ENCODE results near the gene PKP4. TPM values are rescaled to one million over a fixed set of nuclear protein-coding genes. Genes with fewer than 3 reads are reported as not detected.

Gene PKP4
- total and polyA plus RNA-seq, 2 of the 8 experiments (the other 6 are each of a cell fraction or from before 2014, with no cell fraction given): 48.2 to 88.0 TPM

DNA sequence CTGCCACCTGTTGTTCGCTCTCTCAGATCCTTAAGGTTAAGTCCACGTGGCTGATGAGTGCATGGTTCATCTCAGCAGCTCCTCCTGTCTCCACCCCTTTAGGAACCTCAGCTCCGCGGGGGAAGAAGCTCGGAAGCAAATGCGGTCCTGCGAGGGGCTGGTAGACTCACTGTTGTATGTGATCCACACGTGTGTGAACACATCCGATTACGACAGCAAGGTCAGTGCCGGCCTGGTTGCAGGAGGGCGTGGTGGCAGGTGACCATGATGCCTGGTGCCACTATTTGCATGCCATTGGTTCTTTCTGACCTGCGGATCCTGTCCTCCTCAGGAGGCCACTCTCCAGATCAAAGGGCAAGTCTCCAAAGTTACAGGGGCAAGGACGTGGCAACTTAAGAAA is 204.5 kb downstream of the PKP4 start:
- no peak overlapping the region for H3K14ac ChIP-seq (ENCODE audit: insufficient read length)
- H2BK12ac ChIP-seq (ENCODE audit: low read depth, low read length): no peak overlapping the region
- no peaks in the 10 kb centered on the region for H3K27me3 ChIP-seq (replicated peaks in 1 of 4; ENCODE audit: control insufficient read depth in 3 of 4, extremely low read depth in 1 of 4, insufficient read depth in 3 of 4, low read length in 3 of 4)
- peaks cover 2 to 4% of the 10 kb centered on the region in 2 experiments for H4K20me1 ChIP-seq (replicated peaks in 1 of 2; ENCODE audit: control insufficient read depth in 1 of 2, insufficient read depth in 2 of 2, low read length in 2 of 2)
- H4K5ac ChIP-seq (ENCODE audit: insufficient read length, low read depth, low read length): no peak overlapping the region
- no peaks in the 10 kb centered on the region for H3K4me1 ChIP-seq (replicated peaks in 1 of 4; ENCODE audit: control insufficient read depth in 3 of 4, insufficient read depth in 4 of 4, low read length in 3 of 4)
- H4K8ac ChIP-seq (ENCODE audit: extremely low read depth, insufficient read depth, low read length): no peak overlapping the region
- H2AK5ac ChIP-seq (ENCODE audit: low read depth, low read length): no peak overlapping the region
- no peaks in the 10 kb centered on the region for H3K79me2 ChIP-seq (ENCODE audit: control insufficient read depth in 1 of 2, insufficient read depth in 2 of 2, low read length in 2 of 2)
- no peak overlapping the region for H3K23ac ChIP-seq (ENCODE audit: insufficient read length)
- H2BK20ac ChIP-seq (ENCODE audit: low read length): no peak overlapping the region
- no peaks in the 10 kb centered on the region for H3K9me3 ChIP-seq (ENCODE audit: insufficient read depth in 2 of 2, low read depth in 1 of 2, low read length in 1 of 2)
- CTCF ChIA-PET (ENCODE audit: partially characterized antibody): interaction anchor here (0.6 to 2.2 kb wide), 3 partner anchors 64 to 88 kb away, joined by 3 to 5 read pairs (median 5); no protein-coding TSS in a partner anchor
- TF ChIP-seq RAD21 (IDR thresholded peaks at IDR 0.05 in 1 of 2, conservative IDR thresholded peaks at IDR 0.05 in 1 of 2; ENCODE audit: low read depth in 2 of 2, low read length in 2 of 2) (no peak), TBP (IDR thresholded peaks at IDR 0.05; ENCODE audit: low read depth, low read length) (no peak), YY1 (IDR thresholded peaks at IDR 0.05; ENCODE audit: low read depth, low read length) (no peak), JUND (IDR thresholded peaks at IDR 0.05; ENCODE audit: low read length) (no peak), KDM1A (IDR thresholded peaks at IDR 0.05; ENCODE audit: borderline replicate concordance, low read length) (no peak), CBX8 (IDR thresholded peaks at IDR 0.05; ENCODE audit: borderline replicate concordance, low read depth, low read length) (no peak), ASH2L (IDR thresholded peaks at IDR 0.05; ENCODE audit: low read length) (no peak), HDAC6 (IDR thresholded peaks at IDR 0.05; ENCODE audit: low read depth, low read length) (no peak), RXRA (IDR thresholded peaks at IDR 0.05; ENCODE audit: insufficient read depth, low read depth, low read length) (no peak), BRCA1 (IDR thresholded peaks at IDR 0.05; ENCODE audit: low read depth, low read length) (no peak), CBX5 (IDR thresholded peaks at IDR 0.05; ENCODE audit: low read depth, low read length) (no peak)
- TF ChIP-seq, protein P1, sequence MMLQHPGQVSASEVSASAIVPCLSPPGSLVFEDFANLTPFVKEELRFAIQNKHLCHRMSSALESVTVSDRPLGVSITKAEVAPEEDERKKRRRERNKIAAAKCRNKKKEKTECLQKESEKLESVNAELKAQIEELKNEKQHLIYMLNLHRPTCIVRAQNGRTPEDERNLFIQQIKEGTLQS (IDR thresholded peaks at IDR 0.05; ENCODE audit: insufficient read depth, low read depth, low read length): no peak
- H3K4me2 ChIP-seq (ENCODE audit: insufficient read depth in 1 of 2, low read depth in 2 of 2, low read length in 2 of 2): no peak overlapping the region
- POLR2A ChIA-PET (ENCODE audit: partially characterized antibody): no interaction called here
- FAIRE-seq (no peak), DNase-seq (ENCODE audit: low read depth in 1 of 2, low spot score in 2 of 2) (no peak)
- no peak overlapping the region for H3K4me3 ChIP-seq (ENCODE audit: extremely low read depth in 1 of 4, insufficient read depth in 2 of 4, low read depth in 3 of 4, low read length in 4 of 4)
- no peak overlapping the region for H2BK15ac ChIP-seq (ENCODE audit: low read length)
- 89% methylated on average over 14 of the region's 14 CpGs; no CpG with 5 or more reads in 1 of the 2 experiments for WGBS, 2 experiments (ENCODE audit: extremely low coverage in 1 of 2, insufficient coverage in 1 of 2, insufficient read length in 1 of 2, insufficient replicate concordance in 2 of 2, low coverage in 1 of 2, low lambda C conversion rate in 2 of 2, missing lambda C conversion rate in 1 of 2)
- H3K18ac ChIP-seq (ENCODE audit: extremely low read depth, low read length): no peak overlapping the region
- peaks cover 2 to 44% (median 14%) of the 10 kb centered on the region in 4 experiments; a peak in 6 of 8 replicates for H3K36me3 ChIP-seq (ENCODE audit: control insufficient read depth in 2 of 4, insufficient read depth in 4 of 4, low read length in 3 of 4)
- no peak overlapping the region for H3K56ac ChIP-seq (replicated peaks; ENCODE audit: insufficient read length, low read depth, low read length)
- H3K27ac ChIP-seq (ENCODE audit: low read depth, low read length): no peak overlapping the region
- H2AFZ ChIP-seq (ENCODE audit: low read length): no peak overlapping the region
- no peak overlapping the region for H4K91ac ChIP-seq (replicated peaks; ENCODE audit: insufficient read length, low read length)
- H3K4ac ChIP-seq (replicated peaks; ENCODE audit: insufficient read length, low read depth, low read length): no peak overlapping the region
- no peak overlapping the region for H2BK5ac ChIP-seq (ENCODE audit: low read depth, low read length)
- no peak overlapping the region for H3K9ac ChIP-seq (replicated peaks in 1 of 4; ENCODE audit: extremely low read depth in 1 of 4, low read depth in 3 of 4, low read length in 3 of 4)
- H3K23me2 ChIP-seq (ENCODE audit: low read depth, low read length): no peaks in the 10 kb centered on the region
- no peak overlapping the region for H2BK120ac ChIP-seq (replicated peaks; ENCODE audit: low read depth, low read length)
- H3K79me1 ChIP-seq (ENCODE audit: low read depth, low read length): no peaks in the 10 kb centered on the region; the same call in 1 of the 2 replicates
